Retinal pigment epithelial cell (primary cell): ENCODE results near the gene TBRG1.

Experiments used
- DNase-seq: peaks from one replicate; pipeline ENCODE4 v3.0.0-alpha.2; 2010; ENCODE audit warnings: low read depth
- H3K4me3 ChIP-seq: 2 replicates; pipeline ENCODE4 v1.5.1; 2011; ENCODE audit warnings: mild to moderate bottlenecking, low read length, control low read depth, moderate library complexity
- TF ChIP-seq, protein P1 (sequence below): conservative IDR thresholded peaks from 2 replicates; pipeline ENCODE4 v1.5.1; 2011; ENCODE audit warnings: low read depth, low read length, control low read depth, inconsistent platforms

Gene TBRG1

DNA sequence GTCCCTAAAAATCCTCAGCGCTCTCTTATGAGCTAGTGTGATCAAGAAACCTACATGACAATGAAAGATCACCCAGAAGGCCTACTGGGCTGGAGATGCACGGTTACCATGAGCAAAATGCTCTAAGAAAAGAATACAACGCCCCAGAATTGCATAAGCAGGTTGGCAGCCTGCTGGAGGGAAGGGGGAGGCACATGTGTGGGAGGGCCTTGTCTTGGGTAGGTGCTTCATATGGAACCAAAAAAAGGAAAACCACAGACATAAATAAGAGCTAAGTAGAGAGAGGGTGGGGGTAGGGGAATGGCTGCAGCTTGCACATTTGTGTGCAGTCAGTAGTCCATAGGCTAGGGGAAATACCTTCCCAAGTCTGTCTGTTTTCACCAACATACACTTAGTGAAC lies 48.1 kb downstream of the TBRG1 start:
- no peak overlapping the region for H3K4me3 ChIP-seq
- TF ChIP-seq, protein P1, sequence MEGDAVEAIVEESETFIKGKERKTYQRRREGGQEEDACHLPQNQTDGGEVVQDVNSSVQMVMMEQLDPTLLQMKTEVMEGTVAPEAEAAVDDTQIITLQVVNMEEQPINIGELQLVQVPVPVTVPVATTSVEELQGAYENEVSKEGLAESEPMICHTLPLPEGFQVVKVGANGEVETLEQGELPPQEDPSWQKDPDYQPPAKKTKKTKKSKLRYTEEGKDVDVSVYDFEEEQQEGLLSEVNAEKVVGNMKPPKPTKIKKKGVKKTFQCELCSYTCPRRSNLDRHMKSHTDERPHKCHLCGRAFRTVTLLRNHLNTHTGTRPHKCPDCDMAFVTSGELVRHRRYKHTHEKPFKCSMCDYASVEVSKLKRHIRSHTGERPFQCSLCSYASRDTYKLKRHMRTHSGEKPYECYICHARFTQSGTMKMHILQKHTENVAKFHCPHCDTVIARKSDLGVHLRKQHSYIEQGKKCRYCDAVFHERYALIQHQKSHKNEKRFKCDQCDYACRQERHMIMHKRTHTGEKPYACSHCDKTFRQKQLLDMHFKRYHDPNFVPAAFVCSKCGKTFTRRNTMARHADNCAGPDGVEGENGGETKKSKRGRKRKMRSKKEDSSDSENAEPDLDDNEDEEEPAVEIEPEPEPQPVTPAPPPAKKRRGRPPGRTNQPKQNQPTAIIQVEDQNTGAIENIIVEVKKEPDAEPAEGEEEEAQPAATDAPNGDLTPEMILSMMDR: no peak
- no peak for DNase-seq

GRCh38 chr11:124672536-124673215 lies 50.0 kb downstream of the TBRG1 start:
- TF ChIP-seq, protein P1: no peak
- peak overlapping the region; percentile 78 for H3K4me3 ChIP-seq
- DNase-seq: no peak

GRCh38 chr11:124673333-124674167 lies 50.9 kb downstream of the TBRG1 start, which contains the start of the genes SIAE and SPA17:
Gene SIAE, minus strand, starts transcription at chr11:124673739. Its CDS starts 31 bp downstream, at chr11:124673708.
Gene SPA17, plus strand, starts transcription at chr11:124673904. Its CDS starts 1,361 bp downstream, at chr11:124675265.
- peak; percentile 90 for DNase-seq
- TF ChIP-seq, protein P1: no peak
- peak within 1 kb of the TSS; percentile 78 for H3K4me3 ChIP-seq

DNA sequence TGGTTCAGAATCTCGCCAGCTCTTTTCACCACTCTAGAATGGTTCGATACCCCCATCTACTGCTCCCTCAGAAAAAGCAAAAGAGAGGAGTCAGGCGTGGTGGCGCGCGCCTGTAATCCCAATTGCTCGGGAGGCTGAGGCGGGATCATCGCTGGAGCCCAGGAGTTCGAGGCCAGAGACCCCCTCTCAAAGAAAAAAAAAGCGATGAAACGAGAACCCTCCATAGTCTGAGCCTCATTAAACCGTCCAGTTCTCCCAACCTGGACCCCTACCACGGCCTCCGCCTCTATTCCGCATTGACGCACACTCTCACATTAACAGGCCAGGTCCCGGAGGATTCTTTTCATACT lies 51.5 kb downstream of the TBRG1 start:
- DNase-seq: no peak
- TF ChIP-seq, protein P1: no peak
- peak overlapping the region; percentile 78 for H3K4me3 ChIP-seq

GRCh38 chr11:124674571-124674970 lies 51.9 kb downstream of the TBRG1 start:
- no peak for DNase-seq
- peak overlapping the region; percentile 78 for H3K4me3 ChIP-seq
- TF ChIP-seq, protein P1: no peak

DNA sequence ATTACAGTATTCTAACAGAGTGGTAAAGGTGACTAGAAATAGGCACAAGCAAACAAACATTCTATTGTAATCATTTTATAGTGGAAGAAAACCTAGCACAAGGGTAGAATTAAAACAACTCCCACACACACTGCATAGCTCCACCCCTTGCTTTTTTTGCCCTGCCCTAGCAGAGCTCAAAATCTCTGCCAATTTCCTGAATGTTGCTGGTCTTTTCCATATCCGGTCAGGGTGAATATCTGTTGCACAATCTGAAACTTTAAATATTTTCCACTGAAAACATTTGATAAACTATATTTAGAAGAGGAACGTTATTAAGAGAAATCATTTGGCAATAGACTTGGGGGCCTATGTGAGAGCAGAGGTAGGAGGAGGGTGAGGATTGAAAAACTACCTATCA lies 53.7 kb downstream of the TBRG1 start:
- no peak for DNase-seq
- TF ChIP-seq, protein P1: no peak
- no peak overlapping the region for H3K4me3 ChIP-seq
